Choroid plexus epithelial cell (primary cell): ENCODE results near the gene TNNI3.
A peak's percentile ranks its signal among the peaks of the same experiment; 100 is the strongest.
"Not testable (repeated sequence)": the region's sequence is repeated elsewhere in the genome, so short reads cannot be mapped to it uniquely, and the experiment has no call there.

Experiments
- DNase-seq: peaks from one replicate; pipeline ENCODE4 v3.0.0-alpha.2; 2010; ENCODE audit warnings: low read depth
- H3K4me3 ChIP-seq: 2 replicates; pipeline ENCODE4 v1.5.1; 2011; ENCODE audit warnings: low read depth, mild to moderate bottlenecking, control low read depth, low read length, moderate library complexity
- CTCF ChIP-seq: conservative IDR thresholded peaks from 2 replicates; pipeline ENCODE4 v1.5.1; 2011; ENCODE audit warnings: low read depth, mild to moderate bottlenecking, control low read depth, inconsistent platforms, low read length, moderate library complexity

The TNNI3 gene

DNA sequence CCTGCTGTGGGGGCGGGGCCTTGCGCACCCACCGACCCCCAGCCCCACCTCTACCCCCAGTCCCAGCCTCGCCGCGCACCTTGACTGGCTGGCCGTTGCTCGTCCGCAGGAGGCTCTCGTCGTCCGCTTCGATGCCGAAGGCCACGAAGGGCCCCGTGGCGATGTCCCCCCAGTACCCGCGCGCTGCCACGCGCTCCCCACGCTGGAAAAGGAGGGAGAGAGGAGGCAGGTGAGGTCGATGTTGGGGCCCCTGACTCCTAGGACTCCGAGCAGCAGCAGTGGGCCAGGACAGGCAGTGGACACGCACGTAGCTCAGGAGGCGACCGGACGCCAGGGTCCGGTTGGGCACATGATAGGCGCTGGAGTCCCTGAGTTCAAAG, 3.4 kb upstream of the TNNI3 start:
- no peak overlapping the region for H3K4me3 ChIP-seq
- DNase-seq = no peak
- no peak for TF ChIP-seq CTCF

DNA sequence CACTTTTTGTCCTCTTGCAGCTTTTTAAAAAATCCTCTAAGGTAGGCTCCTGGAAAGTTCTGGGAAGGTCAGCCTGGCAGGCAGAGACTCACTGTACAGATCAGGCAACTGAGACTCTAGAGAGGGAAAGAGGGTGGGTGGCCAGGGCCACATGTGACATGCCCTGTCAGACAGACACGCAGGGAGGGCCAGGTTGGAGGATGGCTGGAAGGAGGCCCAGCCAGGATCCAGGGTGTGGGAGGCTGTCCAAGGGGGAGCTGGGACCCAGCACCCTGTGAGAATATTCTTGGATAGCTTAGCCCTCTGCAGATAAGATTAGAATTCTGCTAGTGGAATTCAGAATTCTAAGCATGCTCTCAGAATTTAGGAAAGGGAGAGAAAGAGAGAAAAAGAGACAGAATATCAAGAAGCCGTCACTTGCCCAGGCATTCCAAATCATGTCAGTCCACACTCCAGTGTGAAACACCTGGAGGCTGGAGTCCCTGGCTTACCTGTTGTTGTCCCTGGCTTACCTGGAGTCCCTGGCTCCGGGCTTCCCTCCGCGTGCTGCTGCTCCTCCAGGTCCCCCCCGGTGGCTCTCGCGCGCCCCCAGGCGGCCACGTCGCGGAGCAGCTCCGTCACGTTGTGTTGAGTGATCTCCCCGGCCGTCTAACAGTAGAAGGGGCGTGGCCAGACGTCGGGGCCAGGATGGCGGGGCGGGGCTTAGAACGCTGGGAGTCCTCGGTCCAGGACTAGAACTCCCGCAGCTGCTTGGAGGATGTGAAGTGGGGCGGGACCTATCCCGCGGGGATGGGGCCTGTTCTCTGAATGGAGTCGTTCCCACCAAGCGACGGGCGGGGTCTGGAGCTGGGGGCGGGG, 2.8 kb upstream of the TNNI3 start:
- H3K4me3 ChIP-seq = no peak overlapping the region

DNA sequence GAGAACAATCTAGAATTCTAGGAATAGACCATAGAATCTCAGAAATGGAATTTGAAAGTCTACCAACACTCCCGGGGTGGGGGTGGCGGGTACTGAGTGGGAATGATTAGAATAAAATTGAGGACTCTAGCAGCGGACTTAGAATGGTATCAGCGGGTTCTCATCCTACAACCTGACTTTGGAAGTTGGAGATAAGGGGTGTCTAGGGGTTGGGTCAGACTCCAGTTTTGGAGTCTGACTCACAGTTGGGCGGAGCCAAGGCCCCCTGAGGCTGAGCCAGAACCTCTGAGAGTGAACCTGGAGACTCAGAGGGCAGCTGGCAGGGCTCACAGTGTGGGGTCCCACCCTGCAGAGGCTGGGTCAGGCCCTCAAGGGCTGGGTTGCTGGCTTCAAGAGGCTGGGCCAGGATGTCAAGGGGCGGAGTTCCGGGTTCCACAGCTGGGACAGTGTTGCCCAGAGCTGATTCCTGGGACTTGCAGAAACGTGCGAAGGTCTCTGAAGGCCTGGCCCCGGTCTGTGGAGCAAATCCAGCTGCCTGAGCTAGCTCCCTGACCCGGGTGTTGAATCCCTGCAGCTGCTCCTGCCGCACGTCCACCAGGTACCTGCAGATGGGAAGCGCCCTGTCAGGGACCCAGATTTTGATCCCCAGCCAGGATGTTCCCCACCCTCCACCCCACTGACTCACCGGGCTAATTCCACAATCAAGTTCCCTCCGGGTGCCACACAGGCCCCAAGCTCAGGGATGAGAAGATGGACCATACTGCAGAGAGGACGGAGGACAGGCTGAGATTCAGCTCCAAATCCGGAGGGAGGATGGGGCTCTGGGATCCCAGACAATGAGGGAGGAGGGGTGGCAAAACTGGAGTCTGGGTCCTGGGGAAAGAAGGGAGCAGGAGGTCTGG, 1.6 kb upstream of the TNNI3 start:
- peak; percentile 41 for DNase-seq
- no peak for TF ChIP-seq CTCF

More for the DNA sequence above, 2.8 kb upstream of the TNNI3 start:
- DNase-seq = peak; percentile 87
- peak; percentile 88 for TF ChIP-seq CTCF

DNA sequence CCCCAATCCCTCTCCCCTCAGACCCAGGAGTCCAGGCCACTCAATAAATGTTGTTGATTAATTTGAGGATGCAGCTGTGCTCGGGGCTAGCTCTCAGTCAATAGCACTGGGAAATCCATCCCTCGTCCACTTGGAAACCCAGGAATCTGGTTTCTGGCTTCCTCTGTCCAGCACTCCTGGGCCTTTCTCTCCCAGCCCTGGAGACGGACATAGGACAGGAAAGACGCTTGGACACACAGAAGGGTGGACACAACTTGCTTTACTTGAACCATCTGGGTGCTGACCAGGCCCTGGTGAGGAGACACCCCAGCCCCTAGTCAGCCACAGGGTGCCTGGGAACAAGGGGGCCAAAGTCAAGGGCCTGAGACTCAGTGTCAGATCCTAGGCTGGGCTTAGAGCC, 891 bp upstream of the TNNI3 start:
- H3K4me3 ChIP-seq = no peak overlapping the region
- TF ChIP-seq CTCF = no peak
- no peak for DNase-seq

More for the DNA sequence above, 1.6 kb upstream of the TNNI3 start:
- H3K4me3 ChIP-seq = no peak overlapping the region

DNA sequence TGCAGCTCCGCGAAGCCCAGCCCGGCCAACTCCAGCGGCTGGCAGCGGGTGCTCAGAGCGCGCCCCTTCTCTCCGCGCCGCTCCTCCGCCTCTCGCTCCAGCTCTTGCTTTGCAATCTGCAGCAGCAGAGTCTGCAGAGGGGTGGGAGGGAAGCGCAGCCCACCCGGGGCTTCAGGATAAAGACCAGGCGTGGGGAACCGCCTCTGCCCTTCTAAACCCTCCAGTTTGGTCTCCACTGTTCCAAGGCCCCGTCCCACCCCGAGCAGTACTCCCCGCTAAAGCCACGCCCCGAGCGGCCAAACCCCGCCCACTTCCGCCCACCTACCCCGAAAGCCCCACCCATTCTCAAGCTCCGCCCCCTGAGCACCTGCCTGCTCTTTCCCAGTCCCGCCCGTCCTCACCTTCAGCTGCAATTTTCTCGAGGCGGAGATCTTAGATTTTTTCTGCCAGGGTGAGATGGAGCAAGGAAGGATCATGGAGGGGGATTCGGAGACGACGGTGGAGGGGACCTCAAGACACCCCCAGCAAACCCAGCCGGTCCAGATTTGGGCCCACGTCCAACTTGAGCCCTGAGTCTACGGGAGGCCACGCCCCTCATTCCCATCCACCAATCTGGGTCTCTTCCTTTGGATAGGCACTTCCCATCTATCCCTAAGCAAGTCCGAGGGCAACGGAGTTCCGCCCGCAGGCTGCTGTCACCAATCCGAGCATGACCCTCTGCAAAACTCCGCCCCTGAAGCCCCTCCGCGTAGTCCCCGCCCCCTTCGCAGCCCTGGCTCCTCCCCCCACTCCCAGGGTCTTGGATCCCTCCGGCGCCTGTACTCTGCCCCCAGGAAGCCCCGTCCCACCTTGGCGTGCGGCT, 1.1 kb downstream of the TNNI3 start:
- TF ChIP-seq CTCF = no peak
- no peak overlapping the region for H3K4me3 ChIP-seq
- peak; percentile 41 for DNase-seq

DNA sequence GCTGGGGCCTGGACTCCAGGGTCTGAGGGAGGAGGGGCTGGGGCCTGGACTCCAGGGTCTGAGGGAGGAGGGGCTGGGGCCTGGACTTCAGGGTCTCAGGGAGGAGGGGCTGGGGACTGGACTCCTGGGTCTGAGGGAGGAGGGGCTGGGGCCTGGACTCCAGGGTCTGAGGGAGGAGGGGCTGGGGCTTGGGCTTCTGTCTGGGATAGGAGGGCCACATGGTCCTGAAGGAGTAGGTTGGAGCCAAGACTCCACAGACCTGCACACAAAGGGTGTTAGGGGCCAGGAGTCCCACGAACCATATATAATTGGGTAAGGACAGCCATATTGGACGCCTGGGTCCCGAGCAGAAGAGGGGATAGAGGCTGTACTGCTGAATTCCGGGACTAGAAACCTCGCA, 1.7 kb downstream of the TNNI3 start:
- not testable (repeated sequence) for H3K4me3 ChIP-seq, DNase-seq
